B cell (primary cell): ENCODE data around the gene PRKN. TPM values are rescaled to one million over a fixed set of nuclear protein-coding genes. Genes with fewer than 3 reads are reported as not detected.

Source experiments
- ATAC-seq: fragments of 200-7000 bp; cut with Tn5 transposase; one replicate; pipeline ENCODE4 v1.10.0; 2021; ENCODE audit warnings: low read depth, mild to moderate bottlenecking, moderate number of reproducible peaks, moderate library complexity
- CTCF ChIA-PET: fragments of 350-600 bp; sonication (Branson Sonifier 250); formaldehyde crosslinking; loops from one replicate; lab custom pipeline; 2021; ENCODE audit warnings: antibody characterized with exemption, inconsistent platforms; lab: Charles Lee
- POLR2A ChIA-PET: fragments of 350-600 bp; sonication (Branson Sonifier 250); formaldehyde crosslinking; loops from one replicate; lab custom pipeline; 2021; ENCODE audit warnings: antibody characterized with exemption; lab: Charles Lee
- DNase-seq: peaks from one replicate; pipeline ENCODE4 v3.0.0; 2013
- H2AFZ ChIP-seq: 2 replicates; pipeline ENCODE4 v1.6.1; 2012; ENCODE audit warnings: mild to moderate bottlenecking, low read depth, low read length; ENCODE audit not compliant: insufficient read depth, poor library complexity, severe bottlenecking
- H3K27ac ChIP-seq, 2 donors: 1 replicate in 1 of 2; 2 replicates in 1 of 2; pipeline ENCODE4 v1.5.1; 2012 to 2013; ENCODE audit warnings: low read length in 2 of 2, mild to moderate bottlenecking in 2 of 2, moderate library complexity in 1 of 2
- H3K27me3 ChIP-seq, 4 experiments: fragments of 200-600 bp in 1 of 4; sonication (generic) in 1 of 4; replicated peaks in 1 of 4; 1 replicate in 2 of 4; 2 replicates in 2 of 4; pipeline versions ENCODE4 v1.6.1 to v1.7.0; 2013 to 2016; ENCODE audit warnings: low read length in 3 of 4, mild to moderate bottlenecking in 2 of 4, mixed read lengths in 1 of 4, moderate library complexity in 1 of 4; ENCODE audit not compliant: insufficient read depth in 4 of 4, control insufficient read depth in 3 of 4; ENCODE audit errors: control extremely low read depth in 1 of 4
- H3K36me3 ChIP-seq, 2 experiments: replicated peaks in 1 of 2; 1 replicate in 1 of 2; 2 replicates in 1 of 2; pipeline versions ENCODE4 v1.6.1 to v1.7.1; 2013; ENCODE audit warnings: low read length in 1 of 2; ENCODE audit not compliant: insufficient read depth in 2 of 2, control insufficient read depth in 1 of 2; ENCODE audit errors: control extremely low read depth in 1 of 2, extremely low read depth in 1 of 2
- H3K4me1 ChIP-seq, 2 donors: fragments of 200-600 bp in 1 of 2; sonication (generic) in 1 of 2; 1 replicate in 1 of 2; 2 replicates in 1 of 2; pipeline versions ENCODE4 v1.5.1 to v1.6.1; 2013 to 2017; ENCODE audit warnings: low read length in 2 of 2; ENCODE audit not compliant: control insufficient read depth in 2 of 2, insufficient read depth in 2 of 2
- H3K4me2 ChIP-seq: replicated peaks from 2 replicates; pipeline ENCODE3; 2012; ENCODE audit warnings: mild to moderate bottlenecking, low read depth, low read length; ENCODE audit not compliant: poor library complexity, severe bottlenecking
- H3K4me3 ChIP-seq, 5 experiments: fragments of 200-600 bp in 1 of 5; sonication (generic) in 1 of 5; 1 replicate in 3 of 5; 2 replicates in 2 of 5; pipeline versions ENCODE4 v1.5.1 to v1.7.0; 2011 to 2016; ENCODE audit warnings: low read length in 4 of 5, mild to moderate bottlenecking in 4 of 5, low read depth in 2 of 5, control low read depth in 1 of 5, moderate library complexity in 1 of 5; ENCODE audit not compliant: insufficient read depth in 1 of 5; ENCODE audit errors: control extremely low read depth in 1 of 5, extremely low read depth in 1 of 5
- H3K79me2 ChIP-seq: fragments of 200-600 bp; sonication (generic); one replicate; pipeline ENCODE4 v1.6.0; 2016; ENCODE audit warnings: low read length; ENCODE audit not compliant: control insufficient read depth, insufficient read depth
- H3K9ac ChIP-seq: fragments of 200-600 bp; sonication (generic); 2 replicates; pipeline ENCODE4 v1.6.1; 2017; ENCODE audit warnings: mild to moderate bottlenecking, low read length, moderate library complexity
- H3K9me3 ChIP-seq, 3 donors: one replicate each; pipeline versions ENCODE4 v1.6.1 to v1.7.1; 2013; ENCODE audit warnings: low read length in 2 of 3; ENCODE audit not compliant: control insufficient read depth in 2 of 3, insufficient read depth in 1 of 3; ENCODE audit errors: control extremely low read depth in 1 of 3
- H4K20me1 ChIP-seq: 2 replicates; pipeline ENCODE4 v1.6.0; 2012; ENCODE audit warnings: mild to moderate bottlenecking, low read length; ENCODE audit not compliant: insufficient read depth, control insufficient read depth, poor library complexity, severe bottlenecking
- H3K27ac Mint-ChIP-seq: one replicate; pipeline ENCODE4 v1.8.0; 2021; ENCODE audit warnings: mixed read lengths
- H3K27me3 Mint-ChIP-seq: one replicate; pipeline ENCODE4 v1.8.0; 2021; ENCODE audit warnings: mixed read lengths
- H3K4me1 Mint-ChIP-seq: one replicate; pipeline ENCODE4 v1.8.0; 2021; ENCODE audit warnings: mixed read lengths
- H3K4me3 Mint-ChIP-seq: one replicate; pipeline ENCODE4 v1.8.0; 2021; ENCODE audit warnings: mixed read lengths
- H3K9me3 Mint-ChIP-seq: one replicate; pipeline ENCODE4 v1.8.0; 2022; ENCODE audit warnings: mixed read lengths; ENCODE audit not compliant: insufficient read depth
- EZH2 ChIP-seq: IDR thresholded peaks from 2 replicates; pipeline ENCODE4 v1.6.1; 2012; ENCODE audit warnings: borderline replicate concordance, low read depth, mild to moderate bottlenecking, moderate library complexity, low read length; ENCODE audit not compliant: insufficient read depth, poor library complexity, severe bottlenecking
- WGBS: methylation state at CpG from one replicate; pipeline ENCODE4 v1.1.5; 2013; ENCODE audit warnings: missing lambda C conversion rate; ENCODE audit not compliant: insufficient coverage; 5-methylcytosine and 5-hydroxymethylcytosine counted together
- intact Hi-C: fragments of 100-400 bp; cut with micrococcal nuclease; formaldehyde crosslinking; loops from one replicate; pipeline ENCODE4 v1.10.0; 2022
- polyA plus RNA-seq: library from polyadenylated mRNA; depleted of rRNA; stranded (reverse); fragments of >200 nt; gene quantifications from 2 replicates; pipeline ENCODE4 v1.2.3, GENCODE V29; 2012
- total RNA-seq, 2 donors: library from RNA; stranded (reverse); fragments of 120-200 nt in 1 of 2; gene quantifications; 1 replicate in 1 of 2; 2 replicates in 1 of 2; pipeline versions ENCODE4 v1.2.3 to v1.2.4, GENCODE V29; 2013 to 2022
- TF ChIP-seq, protein P1 (sequence below): fragments of 200-600 bp; IDR thresholded peaks from one replicate; pipeline ENCODE4 v1.8.0; 2022; ENCODE audit warnings: antibody characterized with exemption, mild to moderate bottlenecking

Gene PRKN
- total and polyA plus RNA-seq, 2 donors (not counting 1 experiment from before 2014, with no cell fraction given): 1.6 to 6.2 TPM

GRCh38 chr6:161796681-161797080 lies 930.9 kb downstream of the PRKN start:
- ChIA-PET CTCF (no interaction called here), POLR2A (no interaction called here)
- no peak overlapping the region for H3K4me3 Mint-ChIP-seq
- H3K27me3 ChIP-seq: no peaks in the 10 kb centered on the region
- H3K27ac Mint-ChIP-seq: no peak overlapping the region
- H3K4me1 Mint-ChIP-seq: no peaks in the 10 kb centered on the region
- TF ChIP-seq, protein P1, sequence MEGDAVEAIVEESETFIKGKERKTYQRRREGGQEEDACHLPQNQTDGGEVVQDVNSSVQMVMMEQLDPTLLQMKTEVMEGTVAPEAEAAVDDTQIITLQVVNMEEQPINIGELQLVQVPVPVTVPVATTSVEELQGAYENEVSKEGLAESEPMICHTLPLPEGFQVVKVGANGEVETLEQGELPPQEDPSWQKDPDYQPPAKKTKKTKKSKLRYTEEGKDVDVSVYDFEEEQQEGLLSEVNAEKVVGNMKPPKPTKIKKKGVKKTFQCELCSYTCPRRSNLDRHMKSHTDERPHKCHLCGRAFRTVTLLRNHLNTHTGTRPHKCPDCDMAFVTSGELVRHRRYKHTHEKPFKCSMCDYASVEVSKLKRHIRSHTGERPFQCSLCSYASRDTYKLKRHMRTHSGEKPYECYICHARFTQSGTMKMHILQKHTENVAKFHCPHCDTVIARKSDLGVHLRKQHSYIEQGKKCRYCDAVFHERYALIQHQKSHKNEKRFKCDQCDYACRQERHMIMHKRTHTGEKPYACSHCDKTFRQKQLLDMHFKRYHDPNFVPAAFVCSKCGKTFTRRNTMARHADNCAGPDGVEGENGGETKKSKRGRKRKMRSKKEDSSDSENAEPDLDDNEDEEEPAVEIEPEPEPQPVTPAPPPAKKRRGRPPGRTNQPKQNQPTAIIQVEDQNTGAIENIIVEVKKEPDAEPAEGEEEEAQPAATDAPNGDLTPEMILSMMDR: no peak
- TF ChIP-seq EZH2: no peak
- intact Hi-C loops: no loop called here
- no peak overlapping the region for H3K27ac ChIP-seq
- no peaks in the 10 kb centered on the region for H3K79me2 ChIP-seq
- H3K9me3 Mint-ChIP-seq: no peaks in the 10 kb centered on the region
- no CpG with 5 or more reads among the region's 1 CpG for WGBS
- no peaks in the 10 kb centered on the region for H4K20me1 ChIP-seq
- H3K4me3 ChIP-seq: no peak overlapping the region
- H3K9me3 ChIP-seq: peaks cover 0 to 5% (median 0%) of the 10 kb centered on the region in 3 donors
- H3K27me3 Mint-ChIP-seq: no peaks in the 10 kb centered on the region
- H3K9ac ChIP-seq: no peak overlapping the region
- no peaks in the 10 kb centered on the region for H3K4me1 ChIP-seq
- H3K4me2 ChIP-seq: no peak overlapping the region
- no peak overlapping the region for H2AFZ ChIP-seq
- no peak for ATAC-seq
- H3K36me3 ChIP-seq: no peaks in the 10 kb centered on the region
- DNase-seq: no peak

- Mint-ChIP-seq H3K4me3 (no peak overlapping the region), H3K9me3 (no peaks in the 10 kb centered on the region), H3K27me3 (no peaks in the 10 kb centered on the region), H3K27ac (no peak overlapping the region), H3K4me1 (no peaks in the 10 kb centered on the region)
- ChIA-PET POLR2A (no interaction called here), CTCF (no interaction called here)
- Histone ChIP-seq H3K9me3 (no peaks in the 10 kb centered on the region), H3K4me1 (no peaks in the 10 kb centered on the region), H3K4me3 (no peak overlapping the region), H3K79me2 (no peaks in the 10 kb centered on the region), H3K9ac (no peak overlapping the region), H3K27ac (no peak overlapping the region), H2AFZ (no peak overlapping the region), H3K27me3 (no peaks in the 10 kb centered on the region), H3K4me2 (no peak overlapping the region), H4K20me1 (no peaks in the 10 kb centered on the region), H3K36me3 (no peaks in the 10 kb centered on the region)
- ATAC-seq: no peak
- no peak for TF ChIP-seq EZH2
- TF ChIP-seq, protein P1: no peak
- WGBS: 84% methylated on average over 6 of the region's 8 CpGs
- intact Hi-C loops: no loop called here
- no peak for DNase-seq
Observed at GRCh38 chr6:161792851-161793493, 934.6 kb downstream of the PRKN start.
